Cardiac muscle cell (in vitro differentiated cells and primary cell): Measurements from ENCODE around the gene NUP133. TPM values are rescaled to one million over a fixed set of nuclear protein-coding genes. Genes with fewer than 3 reads are reported as not detected.

ENCODE experiments used
- DNase-seq, 2 donors: peaks; one replicate each; pipeline versions ENCODE4 v3.0.0 to v3.0.0-alpha.2; 2010 to 2017; ENCODE audit warnings: low read depth in 1 of 2, low spot score in 1 of 2
- H3K27ac ChIP-seq: fragments of 200-600 bp; sonication (generic); 2 replicates; pipeline ENCODE4 v1.5.1; 2016
- H3K27me3 ChIP-seq: fragments of 200-600 bp; sonication (generic); 2 replicates; pipeline ENCODE4 v1.6.0; 2016; ENCODE audit warnings: control low read depth
- H3K36me3 ChIP-seq: fragments of 200-600 bp; sonication (generic); 2 replicates; pipeline ENCODE4 v1.5.1; 2016; ENCODE audit warnings: control low read depth
- H3K4me1 ChIP-seq: fragments of 200-600 bp; sonication (generic); 2 replicates; pipeline ENCODE4 v1.8.1; 2017; ENCODE audit warnings: low read depth, mild to moderate bottlenecking, mixed run types
- H3K4me3 ChIP-seq: fragments of 200-600 bp; sonication (generic); 2 replicates; pipeline ENCODE4 v1.5.1; 2016; ENCODE audit warnings: mild to moderate bottlenecking
- H3K9me3 ChIP-seq: fragments of 200-600 bp; sonication (generic); 2 replicates; pipeline ENCODE4 v1.5.1; 2017; ENCODE audit warnings: low read depth, mild to moderate bottlenecking, control low read depth
- CTCF ChIP-seq: IDR thresholded peaks from 2 replicates; pipeline ENCODE4 v1.5.1; 2012; ENCODE audit warnings: low read depth, mild to moderate bottlenecking, low read length
- polyA plus RNA-seq: library from polyadenylated mRNA; unstranded; fragments of >200 nt; fragmentation: Nextera tagmentation; extraction: Ambion mirVana; gene quantifications from 2 replicates; pipeline ENCODE4 v1.2.1, GENCODE V29; 2016
- total RNA-seq: library from RNA; depleted of rRNA; stranded (reverse); fragments of >200 nt; gene quantifications from 2 replicates; pipeline ENCODE4 v1.2.3, GENCODE V29; 2016

The NUP133 gene
- total and polyA plus RNA-seq, 2 experiments from 2014 or later: 33.6 to 60.2 TPM

- Histone ChIP-seq H3K27me3 (no peaks in the 10 kb centered on the region), H3K27ac (no peak overlapping the region), H3K4me1 (no peaks in the 10 kb centered on the region), H3K9me3 (no peaks in the 10 kb centered on the region), H3K36me3 (peaks cover 54% of the 10 kb centered on the region), H3K4me3 (no peak overlapping the region)
- no peak for DNase-seq
- no peak for TF ChIP-seq CTCF
Observed at GRCh38 chr1:229470406-229471043, 37.6 kb downstream of the NUP133 start.

- Histone ChIP-seq H3K27ac (no peak overlapping the region), H3K4me1 (no peaks in the 10 kb centered on the region), H3K27me3 (no peaks in the 10 kb centered on the region), H3K36me3 (peaks cover 73% of the 10 kb centered on the region), H3K9me3 (no peaks in the 10 kb centered on the region), H3K4me3 (no peak overlapping the region)
- no peak for DNase-seq
- no peak for TF ChIP-seq CTCF
Observed at GRCh38 chr1:229466887-229467286, 41.3 kb downstream of the NUP133 start.

- no peak for TF ChIP-seq CTCF
- no peak overlapping the region for H3K27ac ChIP-seq
- DNase-seq: no peak
- H3K9me3 ChIP-seq: no peaks in the 10 kb centered on the region
- no peak overlapping the region for H3K4me3 ChIP-seq
- H3K27me3 ChIP-seq: no peaks in the 10 kb centered on the region
- no peaks in the 10 kb centered on the region for H3K4me1 ChIP-seq
- peaks cover 77% of the 10 kb centered on the region for H3K36me3 ChIP-seq
Observed at GRCh38 chr1:229464672-229465071, 43.5 kb downstream of the NUP133 start.

GRCh38 chr1:229461032-229461668 lies 47.0 kb downstream of the NUP133 start:
- DNase-seq: no peak
- no peaks in the 10 kb centered on the region for H3K27me3 ChIP-seq
- H3K4me1 ChIP-seq: no peaks in the 10 kb centered on the region
- peaks cover 81% of the 10 kb centered on the region for H3K36me3 ChIP-seq
- no peak overlapping the region for H3K27ac ChIP-seq
- H3K9me3 ChIP-seq: no peaks in the 10 kb centered on the region
- no peak for TF ChIP-seq CTCF
- H3K4me3 ChIP-seq: no peak overlapping the region

GRCh38 chr1:229459815-229460214 lies 48.3 kb downstream of the NUP133 start:
- no peak overlapping the region for H3K27ac ChIP-seq
- no peak overlapping the region for H3K4me3 ChIP-seq
- H3K27me3 ChIP-seq: no peaks in the 10 kb centered on the region
- no peaks in the 10 kb centered on the region for H3K4me1 ChIP-seq
- H3K9me3 ChIP-seq: no peaks in the 10 kb centered on the region
- DNase-seq: no peak
- H3K36me3 ChIP-seq: peaks cover 71% of the 10 kb centered on the region
- no peak for TF ChIP-seq CTCF
